Mesenchymal stem cell (in vitro differentiated cells and primary cell): ENCODE data around the gene SPARCL1.
"Not testable (repeated sequence)": the region's sequence is repeated elsewhere in the genome, so short reads cannot be mapped to it uniquely, and the experiment has no call there.

ENCODE experiments used
- DNase-seq: peaks from one replicate; pipeline ENCODE4 v3.0.0-alpha.2; 2013
- H2AFZ ChIP-seq: one replicate; pipeline ENCODE4 v1.6.1; 2013; ENCODE audit warnings: low read depth, mild to moderate bottlenecking, control low read depth, inconsistent platforms, low read length, moderate library complexity
- H2AK5ac ChIP-seq: 2 replicates; pipeline ENCODE4 v1.6.1; 2013; ENCODE audit warnings: low read length, moderate library complexity, mild to moderate bottlenecking, inconsistent platforms; ENCODE audit not compliant: severe bottlenecking
- H2BK120ac ChIP-seq: one replicate; pipeline ENCODE4 v1.6.1; 2013; ENCODE audit warnings: low read depth, mild to moderate bottlenecking, inconsistent platforms, low read length, moderate library complexity
- H2BK12ac ChIP-seq, 2 experiments: one replicate each; pipeline ENCODE4 v1.6.1; 2013; ENCODE audit warnings: inconsistent platforms in 2 of 2, low read length in 2 of 2, mild to moderate bottlenecking in 2 of 2, moderate library complexity in 2 of 2, control low read depth in 1 of 2
- H2BK15ac ChIP-seq: one replicate; pipeline ENCODE4 v1.6.1; 2013; ENCODE audit warnings: mild to moderate bottlenecking, low read depth, inconsistent platforms; ENCODE audit not compliant: poor library complexity, severe bottlenecking
- H2BK5ac ChIP-seq: 2 replicates; pipeline ENCODE4 v1.6.1; 2013; ENCODE audit warnings: low read depth, mild to moderate bottlenecking, low read length, control low read depth, inconsistent platforms; ENCODE audit not compliant: poor library complexity, severe bottlenecking
- H3K14ac ChIP-seq, 2 experiments: one replicate each; pipeline ENCODE4 v1.6.1; 2013; ENCODE audit warnings: inconsistent platforms in 2 of 2, low read length in 2 of 2, control low read depth in 1 of 2, mild to moderate bottlenecking in 1 of 2, moderate library complexity in 1 of 2
- H3K18ac ChIP-seq, 2 experiments: one replicate each; pipeline ENCODE4 v1.6.1; 2013; ENCODE audit warnings: inconsistent platforms in 2 of 2, low read length in 2 of 2, control low read depth in 1 of 2, low read depth in 1 of 2, mild to moderate bottlenecking in 1 of 2
- H3K23ac ChIP-seq, 2 experiments: one replicate each; pipeline ENCODE4 v1.6.1; 2013; ENCODE audit warnings: inconsistent platforms in 2 of 2, low read length in 2 of 2, mild to moderate bottlenecking in 2 of 2, moderate library complexity in 2 of 2, control low read depth in 1 of 2
- H3K27ac ChIP-seq: 2 replicates; pipeline ENCODE4 v1.5.1; 2013; ENCODE audit warnings: mild to moderate bottlenecking, moderate library complexity, low read length, control low read depth, inconsistent platforms; ENCODE audit not compliant: poor library complexity, severe bottlenecking
- H3K27me3 ChIP-seq, 2 experiments: 2 replicates each; pipeline versions ENCODE4 v1.6.1 to v1.7.0; 2013; ENCODE audit warnings: low read length in 2 of 2, mild to moderate bottlenecking in 2 of 2, moderate library complexity in 2 of 2, control low read depth in 1 of 2, inconsistent platforms in 1 of 2; ENCODE audit not compliant: control insufficient read depth in 1 of 2, insufficient read depth in 1 of 2
- H3K36me3 ChIP-seq, 2 experiments: 2 replicates each; pipeline versions ENCODE4 v1.6.1 to v1.7.0; 2013; ENCODE audit warnings: low read length in 2 of 2, control low read depth in 1 of 2, inconsistent platforms in 1 of 2, low read depth in 1 of 2, mild to moderate bottlenecking in 1 of 2; ENCODE audit not compliant: insufficient read depth in 2 of 2, control insufficient read depth in 1 of 2
- H3K4ac ChIP-seq, 2 experiments: one replicate each; pipeline ENCODE4 v1.6.1; 2013; ENCODE audit warnings: inconsistent platforms in 2 of 2, low read length in 2 of 2, mild to moderate bottlenecking in 2 of 2, moderate library complexity in 2 of 2, control low read depth in 1 of 2, low read depth in 1 of 2
- H3K4me1 ChIP-seq: 2 replicates; pipeline ENCODE4 v1.6.1; 2013; ENCODE audit warnings: low read depth, low read length, control low read depth; ENCODE audit not compliant: control insufficient read depth, insufficient read depth
- H3K4me2 ChIP-seq: 2 replicates; pipeline ENCODE4 v1.6.1; 2013; ENCODE audit warnings: low read length, mild to moderate bottlenecking, inconsistent platforms; ENCODE audit not compliant: poor library complexity, severe bottlenecking
- H3K4me3 ChIP-seq, 2 experiments: 2 replicates each; pipeline versions ENCODE4 v1.5.1 to v1.7.0; 2013; ENCODE audit warnings: low read length in 2 of 2, mild to moderate bottlenecking in 2 of 2, control low read depth in 1 of 2, low read depth in 1 of 2; ENCODE audit not compliant: insufficient read depth in 1 of 2
- H3K79me1 ChIP-seq: replicated peaks from 2 replicates; pipeline ENCODE4 v1.6.1; 2013; ENCODE audit warnings: mild to moderate bottlenecking, control low read depth, low read length, inconsistent platforms; ENCODE audit not compliant: poor library complexity, severe bottlenecking
- H3K9ac ChIP-seq: 2 replicates; pipeline ENCODE4 v1.7.0; 2013; ENCODE audit warnings: mild to moderate bottlenecking, low read length, moderate library complexity
- H3K9me3 ChIP-seq: 2 replicates; pipeline ENCODE4 v1.7.0; 2013; ENCODE audit warnings: mild to moderate bottlenecking, low read length; ENCODE audit not compliant: control insufficient read depth
- H4K8ac ChIP-seq: one replicate; pipeline ENCODE4 v1.6.1; 2013; ENCODE audit warnings: inconsistent platforms, mild to moderate bottlenecking, low read length, moderate library complexity
- H4K91ac ChIP-seq: one replicate; pipeline ENCODE4 v1.6.1; 2013; ENCODE audit warnings: mild to moderate bottlenecking, low read length, inconsistent platforms
- WGBS: methylation state at CpG from one replicate; pipeline ENCODE4 v1.1.7; 2013; ENCODE audit warnings: mixed read lengths; 5-methylcytosine and 5-hydroxymethylcytosine counted together

SPARCL1 gene

GRCh38 chr4:87491436-87491835 is 37.7 kb downstream of the SPARCL1 start:
- Histone ChIP-seq H3K27me3 (no peaks in the 10 kb centered on the region), H3K4me1 (no peaks in the 10 kb centered on the region), H3K9me3 (no peaks in the 10 kb centered on the region), H2BK120ac (no peak overlapping the region), H3K27ac (no peak overlapping the region), H3K14ac (no peak overlapping the region), H3K4me3 (no peak overlapping the region), H4K8ac (no peak overlapping the region), H3K9ac (no peak overlapping the region), H2AK5ac (no peak overlapping the region), H2BK12ac (no peak overlapping the region), H2AFZ (no peak overlapping the region), H3K4ac (no peak overlapping the region), H3K18ac (no peak overlapping the region), H4K91ac (no peak overlapping the region), H2BK5ac (no peak overlapping the region), H2BK15ac (no peak overlapping the region), H3K4me2 (no peak overlapping the region), H3K79me1 (no peaks in the 10 kb centered on the region), H3K23ac (no peak overlapping the region), H3K36me3 (no peaks in the 10 kb centered on the region)
- DNase-seq = no peak
- WGBS = 92% methylated on average over 2 of the region's 2 CpGs

- H3K9ac ChIP-seq = no peak overlapping the region
- no peak overlapping the region for H4K8ac ChIP-seq
- H3K79me1 ChIP-seq = no peaks in the 10 kb centered on the region
- no peak overlapping the region for H2BK5ac ChIP-seq
- H3K4ac ChIP-seq = no peak overlapping the region
- H3K9me3 ChIP-seq = no peaks in the 10 kb centered on the region
- H3K14ac ChIP-seq = no peak overlapping the region
- no peak overlapping the region for H2BK15ac ChIP-seq
- 67% methylated on average over 1 of the region's 1 CpG for WGBS
- no peaks in the 10 kb centered on the region for H3K4me1 ChIP-seq
- H2AK5ac ChIP-seq = no peak overlapping the region
- no peak overlapping the region for H4K91ac ChIP-seq
- H3K27ac ChIP-seq = no peak overlapping the region
- H3K4me3 ChIP-seq = no peak overlapping the region
- H2BK12ac ChIP-seq = no peak overlapping the region
- DNase-seq = no peak
- H3K18ac ChIP-seq = no peak overlapping the region
- no peak overlapping the region for H3K4me2 ChIP-seq
- H3K36me3 ChIP-seq = no peaks in the 10 kb centered on the region
- no peak overlapping the region for H3K23ac ChIP-seq
- H2BK120ac ChIP-seq = no peak overlapping the region
- H2AFZ ChIP-seq = no peak overlapping the region
- H3K27me3 ChIP-seq = no peaks in the 10 kb centered on the region
Observed at GRCh38 chr4:87490664-87491369, 38.4 kb downstream of the SPARCL1 start.

GRCh38 chr4:87489678-87490077 is 39.5 kb downstream of the SPARCL1 start:
- DNase-seq = no peak
- no peak overlapping the region for H3K4ac ChIP-seq
- H3K4me3 ChIP-seq = no peak overlapping the region
- no peak overlapping the region for H3K18ac ChIP-seq
- no peak overlapping the region for H2BK15ac ChIP-seq
- H3K79me1 ChIP-seq = no peaks in the 10 kb centered on the region
- no peaks in the 10 kb centered on the region for H3K9me3 ChIP-seq
- H3K14ac ChIP-seq = no peak overlapping the region
- H3K4me2 ChIP-seq = no peak overlapping the region
- H3K27me3 ChIP-seq = no peaks in the 10 kb centered on the region
- WGBS = 76% methylated on average over 2 of the region's 2 CpGs
- H2AFZ ChIP-seq = no peak overlapping the region
- no peaks in the 10 kb centered on the region for H3K36me3 ChIP-seq
- no peak overlapping the region for H3K23ac ChIP-seq
- H3K4me1 ChIP-seq = no peaks in the 10 kb centered on the region
- H4K8ac ChIP-seq = no peak overlapping the region
- no peak overlapping the region for H2BK120ac ChIP-seq
- no peak overlapping the region for H2BK12ac ChIP-seq
- H2BK5ac ChIP-seq = no peak overlapping the region
- H4K91ac ChIP-seq = no peak overlapping the region
- H3K27ac ChIP-seq = no peak overlapping the region
- H3K9ac ChIP-seq = peak overlapping the region; percentile 71
- no peak overlapping the region for H2AK5ac ChIP-seq

GRCh38 chr4:87488666-87489065 is 40.5 kb downstream of the SPARCL1 start:
- H2BK15ac ChIP-seq, H2BK120ac ChIP-seq, H2AFZ ChIP-seq, H2AK5ac ChIP-seq, H2BK5ac ChIP-seq, H3K4me1 ChIP-seq, H3K79me1 ChIP-seq, H3K36me3 ChIP-seq, H3K18ac ChIP-seq, H3K27ac ChIP-seq, H4K91ac ChIP-seq, H3K9me3 ChIP-seq, H3K9ac ChIP-seq, H3K14ac ChIP-seq, H3K4ac ChIP-seq, H3K27me3 ChIP-seq, H3K4me2 ChIP-seq, H3K4me3 ChIP-seq, H3K23ac ChIP-seq, H2BK12ac ChIP-seq, H4K8ac ChIP-seq: not testable (repeated sequence)
- peak; percentile 22 for DNase-seq
- 70% methylated on average over 3 of the region's 4 CpGs for WGBS
